ENCODE data around the gene MOGAT3.

The MOGAT3 gene, protein sequence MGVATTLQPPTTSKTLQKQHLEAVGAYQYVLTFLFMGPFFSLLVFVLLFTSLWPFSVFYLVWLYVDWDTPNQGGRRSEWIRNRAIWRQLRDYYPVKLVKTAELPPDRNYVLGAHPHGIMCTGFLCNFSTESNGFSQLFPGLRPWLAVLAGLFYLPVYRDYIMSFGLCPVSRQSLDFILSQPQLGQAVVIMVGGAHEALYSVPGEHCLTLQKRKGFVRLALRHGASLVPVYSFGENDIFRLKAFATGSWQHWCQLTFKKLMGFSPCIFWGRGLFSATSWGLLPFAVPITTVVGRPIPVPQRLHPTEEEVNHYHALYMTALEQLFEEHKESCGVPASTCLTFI

DNA sequence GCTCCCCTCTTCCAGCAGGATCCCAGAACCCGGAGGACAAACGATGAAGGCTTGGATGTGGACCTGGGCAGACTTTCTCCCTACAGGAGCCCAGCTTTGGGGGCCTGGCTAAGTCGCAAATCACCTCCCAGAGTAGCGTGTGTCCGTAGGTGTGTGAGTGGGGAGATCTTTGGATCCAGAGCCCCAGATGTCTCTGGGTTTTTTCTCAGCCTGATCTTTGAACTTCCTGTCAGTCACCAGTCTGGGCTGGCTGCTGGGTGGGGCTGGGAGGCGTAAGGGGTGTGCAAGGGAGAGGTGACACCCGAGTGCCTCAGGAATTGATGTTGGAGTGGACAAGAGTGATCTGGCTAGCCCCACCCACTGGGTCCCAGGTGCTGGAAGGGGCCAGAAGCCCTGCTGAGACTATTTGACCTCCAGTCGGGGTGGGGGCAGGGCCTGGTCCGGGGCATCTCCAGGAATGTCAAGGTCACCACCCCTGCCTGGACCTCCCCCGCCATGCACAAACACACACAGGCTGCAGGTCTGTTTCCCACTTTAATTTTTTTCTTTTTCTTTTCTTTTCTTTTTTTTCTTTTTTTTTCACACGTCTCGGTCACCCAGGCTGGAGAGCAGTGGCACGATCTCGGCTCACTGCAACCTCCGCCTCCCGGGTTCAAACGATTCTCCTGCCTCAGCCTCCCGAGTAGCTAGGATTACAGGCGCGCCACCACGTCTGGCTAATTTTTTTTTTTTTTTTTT is at the start of gene MOGAT3:
TSS of gene MOGAT3 (minus strand) at position 175 of the 738 bp plus-strand sequence. CDS start 182 bp downstream, outside the sequence.
- H3K4me3 ChIP-seq (ENCODE audit: low read depth, low read length), result peak within 1 kb of the TSS; percentile 6

- H3K4me3 ChIP-seq (ENCODE audit: low read depth, low read length), result no peak overlapping the region
These were observed 49.5 kb upstream of the MOGAT3 start for GRCh38 chr7:101250324-101250723.

- H3K4me3 ChIP-seq (ENCODE audit: low read depth, low read length), result no peak overlapping the region
These were observed 47.4 kb upstream of the MOGAT3 start for GRCh38 chr7:101248276-101248675.

- peak overlapping the region; percentile 87 for H3K4me3 ChIP-seq (ENCODE audit: low read depth, low read length)
These were observed 44.4 kb upstream of the MOGAT3 start for GRCh38 chr7:101245147-101245668.

DNA sequence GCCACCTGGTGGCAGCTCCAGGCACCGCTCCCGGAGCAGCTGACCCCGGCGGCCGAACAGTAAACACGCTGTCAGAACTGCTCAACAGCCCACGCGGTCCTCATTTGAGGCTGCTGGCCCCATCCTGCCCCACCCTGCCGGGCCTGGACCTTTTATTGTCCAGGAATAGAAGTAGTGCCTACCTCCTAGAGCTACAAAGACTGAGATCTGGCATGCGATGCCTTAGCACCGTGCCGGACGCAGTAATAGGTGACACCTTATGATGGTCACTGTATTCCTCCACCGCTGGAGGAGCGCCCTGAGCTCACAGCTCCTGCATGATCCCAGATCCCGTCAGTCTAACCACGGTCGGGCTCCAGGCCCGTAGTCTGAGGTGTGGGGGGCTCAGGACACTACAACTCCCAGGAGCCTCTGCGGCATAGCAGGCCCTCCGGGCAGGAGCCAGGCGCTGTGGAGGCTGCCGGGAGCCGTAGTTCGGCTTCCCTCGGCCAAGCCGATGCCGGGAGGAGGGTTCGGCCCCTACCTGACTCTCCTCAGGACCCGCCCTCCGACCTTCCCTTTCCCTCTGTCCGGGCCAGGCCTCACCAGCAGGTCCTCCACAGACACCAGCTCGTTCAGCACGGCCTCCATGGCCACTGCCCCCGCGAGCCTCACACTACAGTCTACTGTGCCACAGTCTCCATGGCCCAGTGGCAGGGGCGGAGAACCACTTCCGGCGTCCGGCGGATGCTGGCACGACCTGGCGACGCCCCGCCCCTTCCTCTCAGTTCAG is 43.7 kb upstream of the MOGAT3 start, which contains the start of gene FIS1:
TSS of gene FIS1 (minus strand) at position 707 of the 772 bp plus-strand sequence. CDS start at position 630, 77 bp downstream.
- peak within 1 kb of the TSS; percentile 87 for H3K4me3 ChIP-seq (ENCODE audit: low read depth, low read length)

- peak overlapping the region; percentile 87 for H3K4me3 ChIP-seq (ENCODE audit: low read depth, low read length)
These were observed 43.0 kb upstream of the MOGAT3 start for GRCh38 chr7:101243646-101244374.

- no peak overlapping the region for H3K4me3 ChIP-seq (ENCODE audit: low read depth, low read length)
These were observed 40.9 kb upstream of the MOGAT3 start for GRCh38 chr7:101241443-101242349.

DNA sequence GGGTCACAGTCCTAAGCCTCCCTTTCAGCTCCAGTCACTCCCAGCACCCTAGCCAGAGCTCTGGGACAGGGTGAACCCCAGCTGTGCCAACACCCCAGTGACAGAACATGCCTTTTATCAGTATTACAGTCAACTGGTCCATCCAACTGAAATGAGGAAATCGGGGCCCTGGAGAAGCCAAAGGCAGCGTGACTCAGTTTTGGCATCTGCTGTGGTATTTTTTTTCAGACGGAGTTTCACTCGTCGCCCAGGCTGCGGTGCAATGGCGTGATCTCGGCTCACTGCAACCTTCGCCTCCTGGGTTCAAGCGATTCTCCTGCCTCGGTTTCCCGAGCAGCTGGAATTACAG is 40.2 kb upstream of the MOGAT3 start:
- no peak overlapping the region for H3K4me3 ChIP-seq (ENCODE audit: low read depth, low read length)

GRCh38 chr7:101240226-101241014 is 39.6 kb upstream of the MOGAT3 start:
- H3K4me3 ChIP-seq (ENCODE audit: low read depth, low read length), result no peak overlapping the region

GRCh38 chr7:101239951-101240220 is 39.0 kb upstream of the MOGAT3 start:
- H3K4me3 ChIP-seq (ENCODE audit: low read depth, low read length), result no peak overlapping the region

GRCh38 chr7:101239191-101239950 is 38.5 kb upstream of the MOGAT3 start:
- no peak overlapping the region for H3K4me3 ChIP-seq (ENCODE audit: low read depth, low read length)

- no peak overlapping the region for H3K4me3 ChIP-seq (ENCODE audit: low read depth, low read length)
These were observed 37.7 kb upstream of the MOGAT3 start for GRCh38 chr7:101238226-101239182.

DNA sequence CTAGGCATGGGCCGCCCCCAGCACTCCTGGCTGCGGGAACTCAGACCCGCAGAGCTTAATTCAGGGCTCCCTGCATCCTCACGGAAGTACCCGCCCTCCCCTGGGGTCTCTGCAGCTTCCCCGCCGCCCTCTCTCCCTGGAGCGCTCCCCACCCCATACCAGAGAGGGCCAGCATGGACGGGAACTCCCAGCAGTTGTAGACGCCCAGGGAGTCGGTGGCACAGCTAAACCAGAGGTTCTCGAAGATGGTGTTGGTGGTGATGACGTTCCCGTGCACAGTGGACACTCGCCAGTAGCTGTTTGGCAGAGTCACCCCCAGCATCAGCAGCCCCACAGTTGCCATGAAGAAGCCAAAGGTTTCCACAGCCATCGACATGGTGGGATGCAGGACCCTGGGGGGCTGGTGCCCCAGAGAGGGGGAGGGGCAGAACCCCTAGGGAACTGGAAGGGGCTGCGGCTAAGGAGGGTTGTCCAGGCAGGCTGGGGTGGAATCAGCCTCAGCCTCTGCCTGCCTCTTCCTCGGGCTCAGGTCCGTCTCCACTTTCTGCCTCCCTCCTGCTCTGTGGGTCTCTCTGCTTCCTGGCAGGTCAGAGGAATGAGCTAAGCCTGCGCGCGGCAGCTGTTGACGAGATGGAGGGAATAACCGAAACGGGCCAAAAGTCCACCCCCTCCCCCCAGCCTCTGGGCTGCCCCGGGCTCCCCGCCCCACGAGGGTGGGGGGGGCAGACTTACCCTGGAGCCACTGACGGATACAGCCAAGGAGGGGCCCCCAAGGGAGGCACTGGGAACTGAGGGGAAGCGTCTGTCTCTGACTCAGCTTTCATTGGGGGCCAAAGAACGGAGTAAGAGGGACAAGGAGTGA is 36.6 kb upstream of the MOGAT3 start, which contains the start of gene CLDN15:
TSS of gene CLDN15 (minus strand) at position 597 of the 862 bp plus-strand sequence. CDS start at position 376, 221 bp downstream.
- no peak within 1 kb of the TSS for H3K4me3 ChIP-seq (ENCODE audit: low read depth, low read length)

DNA sequence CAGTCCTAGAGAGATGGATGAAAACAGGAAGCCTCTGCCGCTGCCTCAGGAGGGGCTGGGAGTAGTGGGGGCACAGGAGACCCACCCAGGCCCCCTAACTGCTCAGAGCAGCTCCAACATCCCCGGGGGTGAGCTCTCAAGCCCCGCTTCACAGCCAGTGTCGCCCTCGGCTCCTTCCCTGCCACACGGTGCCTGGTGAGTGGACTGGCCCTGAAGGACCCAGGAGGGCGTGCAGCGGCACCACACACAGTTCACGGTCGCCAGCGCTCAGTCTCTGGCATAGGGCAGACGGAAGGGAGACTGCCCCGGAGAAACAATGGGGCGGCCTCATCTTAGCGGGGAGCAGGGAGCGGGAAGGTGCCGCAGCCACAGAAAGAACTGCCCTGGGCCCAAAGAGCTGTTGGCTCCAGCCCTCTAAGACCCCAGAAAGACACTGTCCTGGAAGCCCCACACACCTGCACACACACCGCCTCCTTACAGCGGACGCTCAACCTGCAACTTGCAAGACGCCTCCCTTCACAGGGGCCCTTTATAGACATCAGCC is 35.5 kb upstream of the MOGAT3 start:
- H3K4me3 ChIP-seq (ENCODE audit: low read depth, low read length), result no peak overlapping the region

- H3K4me3 ChIP-seq (ENCODE audit: low read depth, low read length), result no peak overlapping the region
These were observed 34.7 kb upstream of the MOGAT3 start for GRCh38 chr7:101235522-101235921.

DNA sequence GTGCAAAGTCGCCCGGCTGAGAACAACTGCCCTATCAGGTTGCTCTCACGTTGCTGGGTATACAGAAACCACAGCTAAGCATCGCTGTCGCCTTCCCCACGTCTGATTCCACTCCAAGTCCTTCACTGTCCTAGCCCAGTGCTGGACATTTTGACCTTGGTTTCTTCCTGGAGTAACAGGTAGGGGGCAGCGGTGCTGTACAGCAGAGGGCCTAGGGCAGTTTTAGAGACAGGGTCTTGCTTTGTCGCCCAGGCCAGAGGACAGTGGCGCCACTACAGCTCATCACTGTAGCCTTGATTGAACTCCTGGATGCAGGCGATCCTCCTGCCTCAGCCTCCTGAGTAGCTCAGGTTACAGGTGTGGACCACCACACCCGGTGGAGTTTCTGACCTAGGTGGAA is 34.2 kb upstream of the MOGAT3 start:
- H3K4me3 ChIP-seq (ENCODE audit: low read depth, low read length), result no peak overlapping the region
